Tibial nerve (tissue), 4 donors: Measurements from ENCODE around the gene GDI1. TPM values are rescaled to one million over a fixed set of nuclear protein-coding genes. Genes with fewer than 3 reads are reported as not detected.

Experiments used
- DNase-seq, 2 donors: peaks; one replicate each; pipeline ENCODE4 v3.0.0-alpha.2; 2019; ENCODE audit warnings: low spot score in 2 of 2
- H3K27ac ChIP-seq, 4 donors: fragments of 200-600 bp; sonication (generic) in 3 of 4; one replicate each; pipeline ENCODE4 v1.5.1; 2017 to 2019; ENCODE audit warnings: mild to moderate bottlenecking in 1 of 4
- H3K27me3 ChIP-seq, 2 donors: fragments of 200-600 bp; sonication (generic) in 1 of 2; one replicate each; pipeline versions ENCODE4 v1.5.1 to v1.6.0; 2017 to 2019
- H3K36me3 ChIP-seq, 3 donors: fragments of 200-600 bp; sonication (generic); one replicate each; pipeline ENCODE4 v1.5.1; 2018 to 2019
- H3K4me1 ChIP-seq, 4 donors: fragments of 200-600 bp; sonication (generic) in 3 of 4; one replicate each; pipeline ENCODE4 v1.5.1; 2017 to 2019
- H3K4me3 ChIP-seq, 4 donors: fragments of 200-600 bp; sonication (generic) in 3 of 4; one replicate each; pipeline ENCODE4 v1.5.1; 2017 to 2019; ENCODE audit warnings: mild to moderate bottlenecking in 1 of 4, moderate library complexity in 1 of 4
- H3K9me3 ChIP-seq, 4 donors: fragments of 200-600 bp; sonication (generic) in 3 of 4; one replicate each; pipeline ENCODE4 v1.5.1; 2017 to 2019
- EP300 ChIP-seq, 2 donors: sonication (generic); formaldehyde crosslinking; IDR thresholded peaks; one replicate each; pipeline ENCODE4 v1.6.1; 2017; ENCODE audit warnings: antibody characterized with exemption in 2 of 2, mild to moderate bottlenecking in 1 of 2
- POLR2A ChIP-seq, 2 donors: fragments of 450-650 bp; IDR thresholded peaks; one replicate each; pipeline ENCODE4 v1.6.1; 2017; ENCODE audit warnings: antibody characterized with exemption in 2 of 2, mild to moderate bottlenecking in 2 of 2, moderate library complexity in 2 of 2
- WGBS, 2 donors: methylation state at CpG; one replicate each; pipeline ENCODE4 v1.1.5; 2018; 5-methylcytosine and 5-hydroxymethylcytosine counted together
- total RNA-seq, 4 donors: library from RNA; depleted of rRNA; stranded (reverse); fragments of >200 nt; gene quantifications; one replicate each; pipeline ENCODE4 v1.1.0, GENCODE V29; 2016
- TF ChIP-seq, protein P1 (sequence below), 5 experiments: fragments of 200-600 bp in 3 of 5; fragments of 450-650 bp in 2 of 5; sonication (generic) in 3 of 5; IDR thresholded peaks; one replicate each; pipeline ENCODE4 v1.5.1; 2016 to 2019; ENCODE audit warnings: antibody characterized with exemption in 5 of 5, mild to moderate bottlenecking in 3 of 5, moderate library complexity in 2 of 5

Gene GDI1
- total RNA-seq, 4 donors from 2014 or later: 114 to 179 (median 152) TPM

DNA sequence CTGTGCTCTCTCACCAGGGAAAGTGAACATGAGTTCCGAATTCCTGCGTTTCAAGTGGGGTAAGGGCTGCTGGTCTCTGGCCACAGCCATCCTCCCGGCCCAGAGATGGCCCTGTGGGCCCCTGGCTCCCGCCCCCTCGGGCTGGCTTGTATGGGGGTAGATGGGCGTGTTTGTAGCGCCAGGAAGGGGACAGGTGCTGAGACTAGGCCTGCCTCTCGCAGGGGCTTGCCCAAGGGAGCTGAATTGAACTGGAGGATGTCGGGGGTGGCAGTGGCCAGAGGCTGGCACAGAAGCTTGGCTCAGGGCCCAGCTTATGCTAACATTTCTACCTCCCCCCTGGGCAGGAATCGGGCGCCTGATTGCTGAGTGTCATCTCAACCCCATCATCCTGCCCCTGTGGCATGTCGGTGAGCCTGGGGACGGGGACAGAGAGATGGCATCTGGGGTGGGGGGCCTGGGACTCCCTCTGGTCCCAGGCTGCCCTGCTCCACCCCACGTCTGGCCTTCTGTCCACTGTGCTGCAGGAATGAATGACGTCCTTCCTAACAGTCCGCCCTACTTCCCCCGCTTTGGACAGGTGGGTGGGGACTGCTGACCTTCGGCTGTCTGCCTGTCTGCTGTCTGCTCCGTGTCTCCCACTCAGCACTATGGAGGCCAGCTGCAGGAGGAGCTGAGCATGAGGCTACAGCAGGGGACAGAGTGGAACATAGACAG is 17.1 kb upstream of the GDI1 start:
- Histone ChIP-seq H3K4me1 (no peaks in the 10 kb centered on the region), H3K36me3 (peaks cover 0 to 20% (median 2%) of the 10 kb centered on the region in 3 donors), H3K27me3 (no peaks in the 10 kb centered on the region), H3K27ac (peak overlapping the region in 1 of 4 donors; percentile 63), H3K9me3 (no peaks in the 10 kb centered on the region), H3K4me3 (no peak overlapping the region)
- DNase-seq: no peak
- 50 to 73% methylated on average over 1 to 19 of the region's 19 CpGs for WGBS, 2 donors
- TF ChIP-seq, protein P1, sequence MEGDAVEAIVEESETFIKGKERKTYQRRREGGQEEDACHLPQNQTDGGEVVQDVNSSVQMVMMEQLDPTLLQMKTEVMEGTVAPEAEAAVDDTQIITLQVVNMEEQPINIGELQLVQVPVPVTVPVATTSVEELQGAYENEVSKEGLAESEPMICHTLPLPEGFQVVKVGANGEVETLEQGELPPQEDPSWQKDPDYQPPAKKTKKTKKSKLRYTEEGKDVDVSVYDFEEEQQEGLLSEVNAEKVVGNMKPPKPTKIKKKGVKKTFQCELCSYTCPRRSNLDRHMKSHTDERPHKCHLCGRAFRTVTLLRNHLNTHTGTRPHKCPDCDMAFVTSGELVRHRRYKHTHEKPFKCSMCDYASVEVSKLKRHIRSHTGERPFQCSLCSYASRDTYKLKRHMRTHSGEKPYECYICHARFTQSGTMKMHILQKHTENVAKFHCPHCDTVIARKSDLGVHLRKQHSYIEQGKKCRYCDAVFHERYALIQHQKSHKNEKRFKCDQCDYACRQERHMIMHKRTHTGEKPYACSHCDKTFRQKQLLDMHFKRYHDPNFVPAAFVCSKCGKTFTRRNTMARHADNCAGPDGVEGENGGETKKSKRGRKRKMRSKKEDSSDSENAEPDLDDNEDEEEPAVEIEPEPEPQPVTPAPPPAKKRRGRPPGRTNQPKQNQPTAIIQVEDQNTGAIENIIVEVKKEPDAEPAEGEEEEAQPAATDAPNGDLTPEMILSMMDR (IDR thresholded peaks at IDR 0.05): no peak
- TF ChIP-seq POLR2A (IDR thresholded peaks at IDR 0.05) (no peak), EP300 (IDR thresholded peaks at IDR 0.05) (no peak)

- no peaks in the 10 kb centered on the region for H3K27me3 ChIP-seq
- WGBS, 2 donors: 76 to 91% methylated on average over 5 to 10 of the region's 10 CpGs
- no peak for TF ChIP-seq POLR2A (IDR thresholded peaks at IDR 0.05)
- no peak for TF ChIP-seq EP300 (IDR thresholded peaks at IDR 0.05)
- TF ChIP-seq, protein P1 (IDR thresholded peaks at IDR 0.05): no peak
- peak overlapping the region in 1 of 4 donors; percentile 63 for H3K27ac ChIP-seq
- DNase-seq: no peak
- H3K9me3 ChIP-seq: no peaks in the 10 kb centered on the region
- peaks cover 0 to 20% (median 2%) of the 10 kb centered on the region in 3 donors for H3K36me3 ChIP-seq
- H3K4me1 ChIP-seq: no peaks in the 10 kb centered on the region
- H3K4me3 ChIP-seq: no peak overlapping the region
Observed at GRCh38 chrX:154420402-154420756, 16.6 kb upstream of the GDI1 start.

DNA sequence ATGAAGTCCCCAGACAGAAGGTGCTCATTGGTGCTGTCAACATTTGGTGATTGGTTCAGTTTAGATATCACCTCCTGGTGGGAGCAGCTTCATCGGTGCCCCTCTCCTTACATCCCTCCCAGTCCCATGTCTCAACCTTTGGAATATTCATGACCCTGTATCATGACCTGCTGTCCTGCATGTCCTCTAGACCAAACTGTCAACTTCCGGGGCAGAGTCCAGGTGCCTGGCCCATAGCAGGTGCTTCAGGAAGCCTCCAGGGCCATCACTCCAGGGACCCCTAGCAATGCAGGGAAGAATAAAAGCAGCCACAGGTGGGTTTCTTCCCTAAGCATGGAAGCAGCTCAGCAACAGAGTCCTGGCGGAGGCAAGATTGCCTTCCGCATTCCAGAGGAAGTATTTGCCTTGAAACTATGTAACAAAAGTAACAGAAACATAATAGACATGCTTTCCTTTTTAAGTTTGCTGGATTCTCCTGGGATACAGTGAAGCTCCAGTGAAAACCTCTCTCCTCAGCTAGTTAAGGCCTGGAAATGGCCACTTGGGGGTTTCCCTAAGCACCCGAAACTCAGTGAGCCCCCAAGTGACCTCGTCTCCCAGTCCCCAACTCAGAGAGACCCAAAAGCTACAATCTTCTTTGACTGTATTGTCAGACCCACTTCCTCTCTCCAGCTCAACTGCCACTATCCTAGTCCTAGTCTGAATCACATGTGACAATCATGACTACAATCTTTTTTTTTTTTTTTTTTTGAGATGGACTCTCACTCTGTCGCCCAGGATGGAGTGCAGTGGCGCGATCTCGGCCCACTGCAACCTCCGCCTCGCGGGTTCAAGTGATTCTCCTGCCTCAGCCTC is 9.8 kb upstream of the GDI1 start:
- H3K9me3 ChIP-seq: no peaks in the 10 kb centered on the region
- H3K4me1 ChIP-seq: peaks cover 0 to 23% (median 0%) of the 10 kb centered on the region in 4 donors
- peaks cover 0 to 6% (median 0%) of the 10 kb centered on the region in 3 donors for H3K36me3 ChIP-seq
- no peaks in the 10 kb centered on the region for H3K27me3 ChIP-seq
- H3K4me3 ChIP-seq: no peak overlapping the region
- peak overlapping the region in 2 of 4 donors; percentile 15 to 89 for H3K27ac ChIP-seq
- TF ChIP-seq, protein P1 (IDR thresholded peaks at IDR 0.05): no peak
- TF ChIP-seq POLR2A (IDR thresholded peaks at IDR 0.05) (no peak), EP300 (IDR thresholded peaks at IDR 0.05) (no peak)
- DNase-seq: no peak
- WGBS, 2 donors: 84 to 90% methylated on average over 13 of the region's 13 CpGs

- Histone ChIP-seq H3K27me3 (no peaks in the 10 kb centered on the region), H3K4me3 (peak within 1 kb of the TSS; percentile 60 to 85 (median 66)), H3K9me3 (no peaks in the 10 kb centered on the region), H3K4me1 (peaks cover 0 to 23% (median 0%) of the 10 kb centered on the region in 4 donors), H3K27ac (peak within 1 kb of the TSS; percentile 79 to 94 (median 86)), H3K36me3 (peaks cover 0 to 19% (median 0%) of the 10 kb centered on the region in 3 donors)
- TF ChIP-seq, protein P1 (IDR thresholded peaks at IDR 0.05): peak in 1 of 5 experiments; percentile 32
- TF ChIP-seq POLR2A (IDR thresholded peaks at IDR 0.05) (peak in 1 of 2 donors; percentile 84), EP300 (IDR thresholded peaks at IDR 0.05) (peak in 1 of 2 donors; percentile 89)
- DNase-seq: peak; percentile 84 to 86
- WGBS, 2 donors: 24 to 48% methylated on average over 29 to 82 of the region's 87 CpGs
Observed at GRCh38 chrX:154428176-154429171, 8.5 kb upstream of the GDI1 start, which contains the start of gene ATP6AP1. Gene ATP6AP1 (plus strand): TSS chrX:154428677. CDS start chrX:154428693, 16 bp downstream.
